GM19351 (cell line): ENCODE measurements around the gene PSMD12.
"Not testable (repeated sequence)": the region's sequence is repeated elsewhere in the genome, so short reads cannot be mapped to it uniquely, and the experiment has no call there.

ENCODE experiments used
- ATAC-seq: cut with Tn5 transposase; IDR thresholded peaks from one replicate; pipeline ENCODE4 v1.9.1; 2021; ENCODE audit warnings: mild to moderate bottlenecking, moderate library complexity; ENCODE audit not compliant: unreplicated experiment

PSMD12 gene

DNA sequence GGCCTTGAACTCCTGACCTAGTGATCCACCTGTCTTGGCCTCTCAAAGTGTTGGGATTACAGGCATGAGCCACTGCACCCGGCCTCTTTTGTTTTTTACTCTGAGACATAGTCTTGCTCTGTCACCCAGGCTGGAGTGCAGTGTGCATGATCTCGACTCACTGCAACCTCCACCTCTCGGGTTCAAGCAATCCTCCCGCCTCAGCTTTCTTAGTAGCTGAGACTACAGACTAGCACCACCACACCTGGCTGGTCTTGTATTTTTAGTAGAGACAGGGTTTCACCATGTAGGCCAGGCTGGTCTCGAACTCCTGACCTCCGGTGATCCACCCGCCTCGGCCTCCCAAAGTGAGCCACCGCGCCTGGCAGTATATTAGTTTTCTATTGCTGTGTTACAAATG is 22.2 kb upstream of the PSMD12 start:
- not testable (repeated sequence) for ATAC-seq

DNA sequence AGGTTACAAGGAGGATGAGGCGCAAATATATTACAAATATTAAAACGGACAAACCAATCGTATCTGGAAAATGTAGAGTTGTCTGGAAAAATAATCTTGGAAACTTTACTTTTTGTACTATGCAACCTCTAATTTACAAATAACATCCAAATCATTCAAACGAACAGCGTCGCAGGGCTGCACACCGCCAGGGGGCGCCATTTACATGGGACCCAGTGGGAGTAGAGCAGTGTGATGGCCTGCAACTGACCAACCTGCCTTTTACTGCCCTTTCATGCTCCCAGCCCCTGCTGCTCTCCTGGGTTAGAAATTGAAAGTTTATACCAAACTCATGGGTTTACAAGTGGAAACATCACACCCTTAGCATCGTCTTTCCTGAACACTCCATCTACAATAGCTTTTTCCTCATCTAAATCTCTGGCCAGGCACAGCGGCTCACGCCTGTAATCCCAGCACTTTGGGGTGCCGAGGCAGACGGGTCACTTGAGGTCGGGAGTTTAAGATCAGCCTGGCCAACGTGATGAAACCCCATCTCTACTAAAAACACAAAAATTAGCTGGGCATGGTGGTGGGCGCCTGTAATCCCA is 20.7 kb upstream of the PSMD12 start:
- no peak for ATAC-seq

DNA sequence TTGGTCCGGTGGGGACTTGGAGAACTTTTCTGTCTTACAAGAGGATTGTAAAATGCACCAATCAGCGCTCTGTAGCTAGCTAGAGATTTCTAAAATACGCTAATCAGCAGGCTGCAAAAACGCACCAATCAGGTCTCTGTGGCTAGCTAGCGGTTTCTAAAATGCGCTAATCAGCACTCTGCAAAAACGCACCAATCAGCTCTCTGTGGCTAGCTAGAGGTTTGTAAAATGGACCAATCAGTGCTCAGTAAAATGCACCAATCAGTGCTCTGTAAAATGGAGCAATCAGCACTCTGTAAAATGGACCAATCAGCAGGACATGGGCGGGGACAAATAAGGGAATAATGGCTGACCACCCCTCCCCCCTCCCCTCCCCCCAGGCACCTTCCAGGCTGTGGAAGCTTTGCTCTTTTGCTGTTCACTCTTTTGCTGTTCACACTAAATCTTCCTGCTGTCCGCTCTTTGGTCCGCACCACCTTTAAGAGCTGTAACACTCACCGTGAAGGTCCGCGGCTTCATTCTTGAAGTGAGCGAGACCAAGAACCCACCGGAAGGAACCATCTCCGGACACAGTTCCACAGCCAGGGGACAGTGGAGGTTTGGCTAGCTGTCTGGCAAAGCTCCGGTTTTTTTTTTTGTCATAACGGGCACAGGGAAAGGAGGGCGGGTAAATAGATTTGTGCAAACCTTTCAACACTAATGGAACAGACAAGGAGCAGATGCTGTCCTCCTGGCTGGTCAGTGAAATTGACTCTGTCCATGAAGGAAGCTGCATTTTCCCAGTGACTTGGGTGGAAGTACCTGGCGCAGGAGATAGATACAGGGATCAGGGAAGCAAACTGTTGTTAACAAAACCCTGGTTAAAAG is 19.0 kb upstream of the PSMD12 start:
- ATAC-seq: no peak

DNA sequence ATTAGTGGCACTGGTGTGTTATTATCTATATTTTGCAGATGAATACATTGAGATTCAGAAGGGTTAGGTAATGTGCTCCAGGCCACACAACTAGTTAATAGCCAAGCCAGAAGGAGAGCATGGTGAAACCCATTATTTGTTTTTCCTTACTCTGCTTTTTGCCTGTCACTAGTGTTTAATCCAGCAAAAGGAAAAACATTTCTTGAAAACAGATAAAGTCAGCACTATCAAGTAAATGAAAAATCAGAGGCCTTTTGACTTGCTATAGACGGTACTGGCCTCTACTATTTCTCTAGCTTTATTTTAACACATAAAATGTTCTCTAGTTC is 15.5 kb upstream of the PSMD12 start:
- ATAC-seq: no peak

DNA sequence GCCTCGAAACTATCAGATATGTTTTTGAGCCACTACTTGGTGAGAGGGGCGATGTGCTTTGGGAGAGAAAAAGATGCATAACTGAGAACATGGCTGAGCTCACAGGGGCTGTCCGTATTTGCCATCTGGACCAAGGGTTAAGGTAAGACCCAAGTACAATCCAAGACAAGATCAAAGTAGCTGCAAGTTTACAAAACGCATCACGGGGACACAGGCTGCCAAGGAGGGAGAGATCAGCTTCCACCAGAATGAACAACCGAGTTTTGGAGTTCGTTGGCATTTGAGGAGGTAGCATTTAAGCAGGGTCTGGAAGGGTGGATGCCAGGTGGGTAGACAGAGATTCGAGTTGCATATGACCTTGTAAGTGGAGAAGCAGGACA is 12.9 kb upstream of the PSMD12 start:
- ATAC-seq: no peak

- ATAC-seq: peak; percentile 28
These were observed 12.3 kb upstream of the PSMD12 start for GRCh38 chr17:67378454-67379250.

DNA sequence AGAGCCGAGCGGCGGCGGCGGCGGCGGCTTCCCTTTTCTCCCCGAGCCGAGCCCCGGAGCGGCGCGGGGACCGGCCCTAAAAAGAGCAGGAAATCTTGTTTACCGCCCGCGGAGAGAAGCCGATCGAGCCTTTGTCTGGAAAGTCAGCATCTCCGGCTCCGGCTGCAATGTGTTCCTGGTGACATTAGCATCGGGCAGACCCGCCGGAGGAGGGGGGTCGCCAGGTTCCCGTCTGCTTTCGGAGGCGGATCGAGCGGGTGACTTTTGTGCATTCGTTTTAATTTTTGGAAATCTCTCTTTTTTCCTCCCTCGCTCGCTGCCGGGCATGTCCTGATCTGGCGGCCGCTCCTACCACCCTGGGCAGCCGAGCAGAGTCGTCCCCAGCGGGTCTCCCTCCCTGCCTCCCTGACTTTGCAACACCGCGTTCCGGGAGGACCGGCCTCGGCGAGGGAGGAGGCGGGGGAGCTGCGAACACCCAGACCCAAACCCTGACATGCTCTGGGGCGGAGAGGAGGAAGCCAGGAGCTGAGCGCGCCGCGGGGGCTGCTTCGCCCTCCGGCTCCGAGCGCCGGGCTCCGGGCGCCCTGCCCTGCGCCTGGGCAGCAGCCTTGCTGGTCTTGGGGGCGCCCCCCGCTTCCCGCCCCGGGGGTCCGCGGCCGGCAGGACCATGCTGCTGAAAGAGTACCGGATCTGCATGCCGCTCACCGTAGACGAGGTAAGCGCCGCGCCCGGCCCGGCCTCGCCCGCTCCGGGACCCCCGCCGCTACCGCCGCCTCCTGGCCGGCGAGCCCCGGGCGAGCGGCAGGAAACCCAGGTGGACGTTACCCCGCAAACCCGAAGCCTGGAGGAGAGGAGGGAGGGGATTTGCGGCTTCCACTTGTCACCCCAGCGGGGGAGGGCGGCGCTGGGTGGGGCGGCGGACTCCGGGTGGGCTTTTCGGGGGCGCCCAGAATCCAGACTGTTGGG is 11.4 kb upstream of the PSMD12 start:
- peak; percentile 1 for ATAC-seq

DNA sequence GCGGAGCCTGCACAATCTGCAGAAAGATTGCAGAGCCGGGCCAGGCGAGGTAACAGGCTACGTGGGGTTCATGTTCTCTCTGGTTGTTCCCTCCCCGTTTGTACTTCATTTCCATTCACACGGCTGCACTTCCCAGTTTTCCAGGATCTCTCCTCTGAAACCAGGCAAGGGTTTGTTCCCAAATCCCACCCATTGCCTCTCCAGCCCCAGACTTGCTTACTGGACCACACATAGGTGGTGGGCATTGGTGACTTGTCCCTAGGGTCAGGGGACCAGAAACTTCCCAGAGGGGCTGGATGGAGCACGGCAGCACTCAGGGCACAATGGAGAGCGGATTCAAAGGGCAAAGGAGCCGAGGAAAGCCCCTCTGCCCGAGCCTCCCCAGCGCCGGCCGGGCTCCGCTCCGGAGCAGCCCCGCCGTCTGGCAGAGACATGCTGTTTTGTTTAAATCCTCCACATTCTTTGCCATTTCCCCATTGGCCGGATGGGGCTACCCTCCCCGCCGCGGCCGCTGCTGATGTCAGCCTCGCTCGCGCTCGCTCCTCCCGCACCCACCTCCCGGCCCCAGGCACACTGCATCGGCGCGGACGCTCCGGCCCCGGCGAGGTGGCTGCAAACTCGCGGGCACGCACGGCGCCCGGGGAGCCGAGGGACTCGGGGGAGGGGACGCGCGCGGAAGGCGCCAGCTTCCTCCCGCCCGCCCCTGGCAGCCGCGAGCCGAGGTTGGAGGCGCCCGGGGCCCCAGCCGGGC is 10.5 kb upstream of the PSMD12 start, which contains the start of gene PITPNC1:
TSS of gene PITPNC1 (plus strand) at position 545 of the 751 bp plus-strand sequence.
- ATAC-seq: peak; percentile 66

- ATAC-seq: no peak
These were observed 10.0 kb upstream of the PSMD12 start for GRCh38 chr17:67376415-67376736.

DNA sequence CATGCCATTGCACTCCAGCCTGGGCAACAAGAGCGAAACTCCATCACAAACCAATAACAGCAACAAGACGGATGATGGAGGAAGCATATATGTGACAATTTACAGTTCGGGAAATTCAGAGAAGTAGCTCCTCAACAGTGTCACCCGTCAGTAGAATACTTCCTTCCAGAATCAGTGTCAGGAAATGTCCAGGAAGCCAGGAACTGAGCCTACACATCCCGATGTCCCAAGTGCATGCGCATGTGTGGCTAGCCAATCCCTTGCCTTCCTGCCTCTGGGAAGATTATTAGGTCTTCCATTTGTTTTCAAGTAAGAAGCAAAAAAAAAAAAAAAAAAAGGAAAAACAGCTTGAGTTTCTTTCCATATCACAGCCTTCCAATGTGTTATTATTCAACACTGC is 9.3 kb upstream of the PSMD12 start:
- no peak for ATAC-seq

DNA sequence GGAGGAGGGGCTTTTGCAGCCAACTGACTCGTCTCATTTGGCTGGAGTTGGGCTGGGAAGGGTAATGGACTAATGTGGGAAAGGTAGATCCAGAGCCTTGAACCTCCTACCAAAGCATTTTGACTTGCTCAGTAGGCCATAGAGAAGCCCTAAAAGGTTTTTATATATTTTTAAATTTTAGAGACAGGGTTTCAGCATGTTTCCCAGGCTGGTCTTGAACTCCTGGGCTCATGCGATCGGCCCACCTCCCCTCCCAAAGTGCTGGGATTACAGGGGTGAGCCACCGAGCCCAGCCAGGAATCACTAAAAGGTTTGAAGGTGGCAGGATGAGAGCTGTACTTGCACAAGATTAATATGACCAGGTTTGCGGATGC is 8.7 kb upstream of the PSMD12 start:
- ATAC-seq: no peak

GRCh38 chr17:67374329-67375053 is 8.1 kb upstream of the PSMD12 start:
- ATAC-seq: peak; percentile 38

- ATAC-seq: no peak
These were observed 6.4 kb upstream of the PSMD12 start for GRCh38 chr17:67372751-67373150.

DNA sequence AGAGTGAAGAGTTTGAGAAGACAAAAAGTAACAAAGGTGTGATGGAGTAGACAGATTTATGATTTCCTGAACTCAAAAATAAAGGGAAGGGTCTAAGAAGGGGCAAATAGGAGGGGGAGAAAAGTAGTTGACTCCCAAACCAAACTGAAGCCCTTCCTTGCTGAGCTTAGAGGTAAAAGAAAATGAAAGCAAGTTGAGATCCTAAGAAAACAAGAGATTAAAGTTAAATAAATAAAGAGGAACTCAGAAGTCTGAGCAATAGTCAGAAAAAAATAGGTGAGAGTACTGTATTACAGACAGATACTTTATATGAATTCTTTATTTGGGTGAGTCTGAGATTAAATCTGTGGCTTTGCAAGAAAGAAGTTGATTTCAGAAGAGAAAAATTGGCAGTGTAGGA is 3.3 kb upstream of the PSMD12 start:
- no peak for ATAC-seq

DNA sequence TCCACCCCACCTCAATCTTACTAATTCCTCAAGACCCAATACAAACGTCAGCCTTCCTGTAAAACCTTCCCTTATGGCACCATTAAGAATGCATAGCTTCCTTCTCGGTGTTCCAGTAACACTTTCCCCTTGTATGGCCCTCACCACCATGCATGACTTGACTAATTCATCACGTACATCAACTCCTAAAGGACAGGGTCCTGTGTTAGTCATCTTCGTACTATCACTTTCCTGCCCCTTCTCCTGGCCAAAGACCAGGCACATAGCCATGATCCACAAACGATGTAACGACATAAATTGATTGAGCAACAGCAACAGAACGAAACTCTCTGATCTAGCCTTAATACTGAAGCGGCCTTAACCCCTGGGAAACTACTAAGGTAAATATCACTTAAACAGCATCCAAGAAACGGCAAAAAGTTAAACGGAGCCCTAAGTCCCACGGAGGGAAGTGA is 612 bp downstream of the PSMD12 start:
- peak; percentile 11 for ATAC-seq

- ATAC-seq: no peak
These were observed 1.3 kb downstream of the PSMD12 start for GRCh38 chr17:67364847-67365737.

GRCh38 chr17:67362173-67362572 is 4.2 kb downstream of the PSMD12 start:
- ATAC-seq: no peak

GRCh38 chr17:67360880-67361279 is 5.5 kb downstream of the PSMD12 start:
- ATAC-seq: no peak
